OCI-LY7 (cell line): ENCODE data around the gene PSMB5. TPM values are rescaled to one million over a fixed set of nuclear protein-coding genes. Genes with fewer than 3 reads are reported as not detected.

Experiments
- BruUV-seq: library from RNA; stranded (reverse); fragments of 400-500 nt; replicated peaks from 2 replicates; lab custom pipeline; 2021; lab: Mats Ljungman, UMichigan
- CTCF ChIA-PET: fragments of 300-600 bp; sonication (Branson Sonifier 250); formaldehyde crosslinking; loops from one replicate; lab custom pipeline; 2022; ENCODE audit warnings: antibody characterized with exemption; ENCODE audit not compliant: unreplicated experiment; lab: Charles Lee
- POLR2A ChIA-PET: fragments of 300-600 bp; sonication (Branson Sonifier 250); formaldehyde crosslinking; loops from one replicate; lab custom pipeline; 2022; ENCODE audit warnings: antibody characterized with exemption; lab: Charles Lee
- DNase-seq: peaks from one replicate; pipeline ENCODE4 v3.0.0-alpha.2; 2015; ENCODE audit warnings: low spot score
- H2AFZ ChIP-seq: fragments of 200-600 bp; sonication (generic), shearing (Covaris generic); 2 replicates; pipeline ENCODE4 v1.6.1; 2014; ENCODE audit warnings: mild to moderate bottlenecking, antibody characterized with exemption, low read length, moderate library complexity
- H3K27ac ChIP-seq: fragments of 200-600 bp; sonication (generic); 2 replicates; pipeline ENCODE4 v1.5.1; 2014; ENCODE audit warnings: mixed run types, low read depth, mild to moderate bottlenecking, moderate library complexity, low read length, inconsistent platforms; ENCODE audit not compliant: poor library complexity, severe bottlenecking
- H3K36me3 ChIP-seq: fragments of 200-600 bp; sonication (generic); 2 replicates; pipeline ENCODE4 v1.6.1; 2014; ENCODE audit warnings: mild to moderate bottlenecking, antibody characterized with exemption, low read length, moderate library complexity, mixed read lengths; ENCODE audit not compliant: insufficient read depth
- H3K4me1 ChIP-seq: fragments of 200-600 bp; sonication (generic); 2 replicates; pipeline ENCODE4 v1.5.1; 2014; ENCODE audit warnings: mild to moderate bottlenecking, low read length; ENCODE audit not compliant: insufficient read depth, poor library complexity, severe bottlenecking
- H3K4me2 ChIP-seq: fragments of 200-600 bp; sonication (generic); 2 replicates; pipeline ENCODE4 v1.6.1; 2014; ENCODE audit warnings: mild to moderate bottlenecking, low read length
- H3K4me3 ChIP-seq: fragments of 200-600 bp; sonication (generic); 2 replicates; pipeline ENCODE4 v1.5.1; 2014; ENCODE audit warnings: mild to moderate bottlenecking, low read depth, low read length; ENCODE audit not compliant: poor library complexity, severe bottlenecking
- H3K79me2 ChIP-seq: fragments of 200-600 bp; sonication (generic); 2 replicates; pipeline ENCODE4 v1.6.1; 2016; ENCODE audit warnings: low read depth, mild to moderate bottlenecking, low read length, moderate library complexity, mixed read lengths; ENCODE audit not compliant: insufficient read depth
- H3K9me2 ChIP-seq: fragments of 200-600 bp; sonication (generic); 2 replicates; pipeline ENCODE4 v1.6.1; 2016; ENCODE audit warnings: mild to moderate bottlenecking, low read length, mixed read lengths; ENCODE audit not compliant: insufficient read depth
- H3K9me3 ChIP-seq: fragments of 200-600 bp; sonication (generic); 2 replicates; pipeline ENCODE4 v1.6.1; 2014; ENCODE audit warnings: mild to moderate bottlenecking, mixed run types, low read length, mixed read lengths
- H4K20me1 ChIP-seq: fragments of 200-600 bp; sonication (generic); 2 replicates; pipeline ENCODE4 v1.6.1; 2014; ENCODE audit warnings: mild to moderate bottlenecking, antibody characterized with exemption, low read length, moderate library complexity, mixed read lengths; ENCODE audit not compliant: insufficient read depth
- EZH2phosphoT487 ChIP-seq: fragments of 200-600 bp; sonication (generic); IDR thresholded peaks from 2 replicates; pipeline ENCODE4 v1.6.1; 2018; ENCODE audit warnings: low read depth, borderline replicate concordance, mild to moderate bottlenecking, mixed run types, antibody characterized with exemption, low read length, moderate library complexity, mixed read lengths
- intact Hi-C: fragments of 100-400 bp; cut with micrococcal nuclease; formaldehyde crosslinking; loops from one replicate; pipeline ENCODE4 v1.10.0; 2022; ENCODE audit not compliant: unreplicated experiment
- total RNA-seq, 2 experiments: library from RNA; depleted of rRNA in 1 of 2; stranded (reverse); fragments of >200 nt in 1 of 2; shearing (Covaris generic) in 1 of 2; gene quantifications; 2 replicates each; pipeline ENCODE4 v1.2.3, GENCODE V29; 2014 to 2022
- TF ChIP-seq, protein P1 (sequence below): fragments of 200-600 bp; sonication (generic); conservative IDR thresholded peaks from 2 replicates; pipeline ENCODE4 v1.5.1; 2014; ENCODE audit warnings: mild to moderate bottlenecking, antibody characterized with exemption, low read length, moderate library complexity, mixed read lengths

PSMB5 gene
- total RNA-seq, 2 experiments from 2014 or later = 111 to 122 TPM

DNA sequence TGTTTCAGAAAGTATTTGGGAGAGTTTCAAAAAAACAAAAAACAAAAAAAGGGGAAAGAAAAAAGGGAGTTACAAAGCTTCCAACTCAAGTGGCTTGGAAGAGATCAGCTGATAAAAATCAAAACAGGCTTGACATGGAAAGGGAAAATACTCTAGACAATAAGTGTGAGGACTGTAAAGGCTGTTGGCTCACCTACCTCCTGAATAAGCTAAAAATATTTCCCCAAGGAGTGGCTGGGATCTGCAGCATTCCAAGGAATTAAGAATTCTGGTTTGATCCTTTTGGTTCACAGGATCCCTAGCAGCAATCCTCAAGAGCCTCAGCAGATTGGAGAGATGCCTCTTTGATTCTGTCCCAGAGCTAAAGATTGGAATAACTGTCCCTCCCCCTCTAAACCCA lies 41.2 kb downstream of the PSMB5 start:
- TF ChIP-seq, protein P1, sequence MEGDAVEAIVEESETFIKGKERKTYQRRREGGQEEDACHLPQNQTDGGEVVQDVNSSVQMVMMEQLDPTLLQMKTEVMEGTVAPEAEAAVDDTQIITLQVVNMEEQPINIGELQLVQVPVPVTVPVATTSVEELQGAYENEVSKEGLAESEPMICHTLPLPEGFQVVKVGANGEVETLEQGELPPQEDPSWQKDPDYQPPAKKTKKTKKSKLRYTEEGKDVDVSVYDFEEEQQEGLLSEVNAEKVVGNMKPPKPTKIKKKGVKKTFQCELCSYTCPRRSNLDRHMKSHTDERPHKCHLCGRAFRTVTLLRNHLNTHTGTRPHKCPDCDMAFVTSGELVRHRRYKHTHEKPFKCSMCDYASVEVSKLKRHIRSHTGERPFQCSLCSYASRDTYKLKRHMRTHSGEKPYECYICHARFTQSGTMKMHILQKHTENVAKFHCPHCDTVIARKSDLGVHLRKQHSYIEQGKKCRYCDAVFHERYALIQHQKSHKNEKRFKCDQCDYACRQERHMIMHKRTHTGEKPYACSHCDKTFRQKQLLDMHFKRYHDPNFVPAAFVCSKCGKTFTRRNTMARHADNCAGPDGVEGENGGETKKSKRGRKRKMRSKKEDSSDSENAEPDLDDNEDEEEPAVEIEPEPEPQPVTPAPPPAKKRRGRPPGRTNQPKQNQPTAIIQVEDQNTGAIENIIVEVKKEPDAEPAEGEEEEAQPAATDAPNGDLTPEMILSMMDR = no peak
- TF ChIP-seq EZH2phosphoT487 = no peak
- CTCF ChIA-PET = interaction anchor here (1.0 to 2.1 kb wide), 2 partner anchors 63 to 65 kb away, joined by 5 to 18 read pairs; partner anchors contain the start of gene CDH24
- POLR2A ChIA-PET = interaction anchor here (0.8 to 1.6 kb wide), 3 partner anchors 10 to 34 kb away, joined by 4 to 11 read pairs (median 4); no protein-coding TSS in a partner anchor
- H3K36me3 ChIP-seq = no peaks in the 10 kb centered on the region
- no peaks in the 10 kb centered on the region for H3K9me3 ChIP-seq
- intact Hi-C loops = no loop called here
- no peaks in the 10 kb centered on the region for H3K9me2 ChIP-seq
- no peak for DNase-seq
- no peak overlapping the region for H3K4me2 ChIP-seq
- H3K27ac ChIP-seq = no peak overlapping the region
- H4K20me1 ChIP-seq = no peaks in the 10 kb centered on the region
- H3K79me2 ChIP-seq = no peaks in the 10 kb centered on the region
- no TSS peak for BruUV-seq
- peaks cover 4% of the 10 kb centered on the region for H3K4me1 ChIP-seq
- H3K4me3 ChIP-seq = no peak overlapping the region
- H2AFZ ChIP-seq = no peak overlapping the region

- BruUV-seq = no TSS peak
- intact Hi-C loops = no loop called here
- POLR2A ChIA-PET = interaction anchor here (0.7 to 0.9 kb wide), 2 partner anchors 8 to 17 kb away, joined by 4 to 6 read pairs; no protein-coding TSS in a partner anchor
- H3K9me3 ChIP-seq = no peaks in the 10 kb centered on the region
- DNase-seq = no peak
- peaks cover 4% of the 10 kb centered on the region for H3K4me1 ChIP-seq
- H3K4me3 ChIP-seq = no peak overlapping the region
- no peaks in the 10 kb centered on the region for H3K79me2 ChIP-seq
- H2AFZ ChIP-seq = no peak overlapping the region
- H3K36me3 ChIP-seq = peaks cover 5% of the 10 kb centered on the region; the same call in 1 of the 2 replicates
- H3K27ac ChIP-seq = no peak overlapping the region
- CTCF ChIA-PET = interaction anchor here (0.8 kb wide), 2 partner anchors 15 to 66 kb away, joined by 3 to 4 read pairs; no protein-coding TSS in a partner anchor
- no peak overlapping the region for H3K4me2 ChIP-seq
- no peaks in the 10 kb centered on the region for H4K20me1 ChIP-seq
- H3K9me2 ChIP-seq = no peaks in the 10 kb centered on the region
- TF ChIP-seq, protein P1 = no peak
- TF ChIP-seq EZH2phosphoT487 = no peak
Measured at GRCh38 chr14:22991852-22992251, 42.8 kb downstream of the PSMB5 start.

DNA sequence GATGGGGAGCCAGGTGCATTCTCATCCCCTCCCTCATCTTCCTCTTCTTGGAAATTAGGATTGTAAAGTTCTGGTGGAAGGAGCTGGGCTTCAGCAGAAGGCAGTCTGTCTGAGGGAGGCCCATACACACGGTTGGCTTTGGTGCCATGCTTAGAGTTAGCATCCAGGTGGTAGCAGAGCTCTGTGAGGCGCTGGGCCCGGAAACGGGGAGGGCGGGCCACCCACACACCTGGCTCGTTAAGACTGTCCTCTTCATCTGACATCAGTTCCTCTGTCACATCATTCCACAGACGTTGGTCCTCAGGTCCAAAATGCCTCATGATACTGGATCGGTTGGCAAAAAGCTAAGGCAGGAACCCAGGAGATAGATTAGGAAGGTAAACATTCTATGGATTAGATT lies 47.4 kb downstream of the PSMB5 start:
- Histone ChIP-seq H3K9me2 (no peaks in the 10 kb centered on the region), H3K36me3 (peaks cover 13% of the 10 kb centered on the region; the same call in 1 of the 2 replicates), H3K9me3 (no peaks in the 10 kb centered on the region), H3K4me3 (no peak overlapping the region), H3K4me1 (no peaks in the 10 kb centered on the region), H3K4me2 (no peak overlapping the region), H3K27ac (no peak overlapping the region), H3K79me2 (no peaks in the 10 kb centered on the region), H4K20me1 (no peaks in the 10 kb centered on the region), H2AFZ (no peak overlapping the region)
- intact Hi-C loops = loop anchor here (2.0 to 5.0 kb wide), 2 partner anchors 14 to 200 kb away; no protein-coding TSS in a partner anchor
- no peak for DNase-seq
- TF ChIP-seq, protein P1 = no peak
- no peak for TF ChIP-seq EZH2phosphoT487
- ChIA-PET CTCF (interaction anchor here (1.2 to 2.1 kb wide), 8 partner anchors 7 to 82 kb away, joined by 3 to 12 read pairs (median 6); no protein-coding TSS in a partner anchor), POLR2A (interaction anchor here (0.6 to 1.3 kb wide), 4 partner anchors 9 to 50 kb away, joined by 3 to 5 read pairs (median 4); no protein-coding TSS in a partner anchor)
- BruUV-seq = no TSS peak
